Fibroblast of skin of right biceps (primary cell): Measurements from ENCODE around the gene CDC37L1.
A peak's percentile ranks its signal among the peaks of the same experiment; 100 is the strongest.

Source experiments
- DNase-seq: peaks from one replicate; pipeline ENCODE4 v3.0.0-alpha.2; 2013

CDC37L1 gene

GRCh38 chr9:4669890-4670289 is 9.5 kb upstream of the CDC37L1 start:
- DNase-seq = no peak

GRCh38 chr9:4670591-4670990 is 8.8 kb upstream of the CDC37L1 start:
- DNase-seq = no peak

- DNase-seq = no peak
Measured at GRCh38 chr9:4671737-4672136, 7.6 kb upstream of the CDC37L1 start.

- peak; percentile 89 for DNase-seq
Measured at GRCh38 chr9:4674783-4675182, 4.6 kb upstream of the CDC37L1 start.

- DNase-seq = no peak
Measured at GRCh38 chr9:4677392-4677791, 2.0 kb upstream of the CDC37L1 start.

GRCh38 chr9:4678679-4679267 is 596 bp upstream of the CDC37L1 start:
- DNase-seq = peak; percentile 41

- no peak for DNase-seq
Measured at GRCh38 chr9:4680173-4680525, 780 bp downstream of the CDC37L1 start.

- DNase-seq = peak; percentile 50
Measured at GRCh38 chr9:4680750-4681149, 1.4 kb downstream of the CDC37L1 start.

GRCh38 chr9:4684820-4685219 is 5.5 kb downstream of the CDC37L1 start:
- DNase-seq = no peak

GRCh38 chr9:4686112-4686511 is 6.7 kb downstream of the CDC37L1 start:
- DNase-seq = no peak

- DNase-seq = no peak
Measured at GRCh38 chr9:4686584-4686983, 7.2 kb downstream of the CDC37L1 start.

GRCh38 chr9:4689021-4689420 is 9.7 kb downstream of the CDC37L1 start:
- no peak for DNase-seq

- DNase-seq = no peak
Measured at GRCh38 chr9:4689687-4690104, 10.3 kb downstream of the CDC37L1 start.

- DNase-seq = no peak
Measured at GRCh38 chr9:4690144-4690543, 10.8 kb downstream of the CDC37L1 start.

GRCh38 chr9:4691795-4692194 is 12.4 kb downstream of the CDC37L1 start:
- peak; percentile 54 for DNase-seq

GRCh38 chr9:4700091-4700490 is 20.7 kb downstream of the CDC37L1 start:
- DNase-seq = no peak

GRCh38 chr9:4700932-4701331 is 21.6 kb downstream of the CDC37L1 start:
- DNase-seq = no peak

- no peak for DNase-seq
Measured at GRCh38 chr9:4701526-4701925, 22.2 kb downstream of the CDC37L1 start.

- no peak for DNase-seq
Measured at GRCh38 chr9:4704129-4704528, 24.8 kb downstream of the CDC37L1 start.

- no peak for DNase-seq
Measured at GRCh38 chr9:4706021-4706420, 26.7 kb downstream of the CDC37L1 start.

GRCh38 chr9:4706971-4707622 is 27.7 kb downstream of the CDC37L1 start:
- no peak for DNase-seq

GRCh38 chr9:4709380-4709779 is 30.0 kb downstream of the CDC37L1 start:
- no peak for DNase-seq

- no peak for DNase-seq
Measured at GRCh38 chr9:4713849-4714248, 34.5 kb downstream of the CDC37L1 start.

GRCh38 chr9:4714266-4715016 is 35.1 kb downstream of the CDC37L1 start:
- no peak for DNase-seq
